Coronary artery (tissue), 2 donors: ENCODE data around the gene RANBP2.

Experiments used
- DNase-seq: peaks from one replicate; pipeline ENCODE4 v3.0.0-alpha.2; 2017; ENCODE audit warnings: low spot score
- H3K27ac ChIP-seq, 2 donors: fragments of 200-600 bp; sonication (generic); one replicate each; pipeline ENCODE4 v1.5.1; 2016 to 2019
- H3K4me3 ChIP-seq: fragments of 200-600 bp; sonication (generic); 2 replicates; pipeline ENCODE4 v1.5.1; 2016; ENCODE audit warnings: mild to moderate bottlenecking, moderate library complexity
- CTCF ChIP-seq: fragments of 200-600 bp; sonication (generic); IDR thresholded peaks from one replicate; pipeline ENCODE4 v1.5.1; 2019; ENCODE audit warnings: antibody characterized with exemption

RANBP2 gene

DNA sequence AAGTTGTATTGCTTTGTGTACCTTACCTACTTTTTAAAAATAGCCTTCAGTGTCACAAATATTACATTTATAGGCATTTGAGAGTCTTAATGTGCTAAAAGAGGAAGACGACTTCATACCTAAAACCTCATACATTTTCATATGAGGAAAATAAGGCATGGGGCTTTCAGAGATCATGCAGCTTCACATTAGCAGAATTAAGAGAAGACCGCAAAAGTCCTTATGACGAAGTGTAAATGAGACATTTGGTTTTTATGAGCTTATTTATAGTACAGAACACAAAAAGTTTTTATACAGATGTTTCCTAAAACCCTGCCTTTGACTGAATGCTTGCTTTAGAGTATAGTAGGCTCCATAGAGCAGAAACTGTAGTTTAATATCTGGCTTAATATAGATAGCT, 57.2 kb downstream of the RANBP2 start:
- Histone ChIP-seq H3K4me3 (no peak overlapping the region), H3K27ac (no peak overlapping the region)
- DNase-seq: no peak
- TF ChIP-seq CTCF: no peak

DNA sequence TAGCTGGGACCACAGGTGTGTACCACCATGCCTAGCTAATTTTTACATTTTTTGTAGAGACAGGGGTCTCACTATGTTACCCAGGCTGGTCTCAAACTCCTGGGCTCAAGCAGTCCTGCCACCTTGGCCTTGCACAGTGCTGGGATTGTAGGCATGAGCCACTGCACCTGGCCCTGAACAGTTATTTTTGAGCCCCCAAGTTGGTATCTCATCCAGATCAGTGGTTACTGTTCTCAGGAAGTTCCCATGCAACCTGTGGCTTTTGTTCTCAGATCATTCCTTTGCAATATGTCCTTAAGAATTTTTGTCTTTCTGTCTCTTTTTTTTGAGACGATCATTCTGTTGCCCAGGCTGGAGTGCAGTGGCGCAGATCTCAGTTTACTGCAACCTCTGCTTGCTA, 59.6 kb downstream of the RANBP2 start:
- Histone ChIP-seq H3K27ac (no peak overlapping the region), H3K4me3 (no peak overlapping the region)
- DNase-seq: no peak
- TF ChIP-seq CTCF: no peak

DNA sequence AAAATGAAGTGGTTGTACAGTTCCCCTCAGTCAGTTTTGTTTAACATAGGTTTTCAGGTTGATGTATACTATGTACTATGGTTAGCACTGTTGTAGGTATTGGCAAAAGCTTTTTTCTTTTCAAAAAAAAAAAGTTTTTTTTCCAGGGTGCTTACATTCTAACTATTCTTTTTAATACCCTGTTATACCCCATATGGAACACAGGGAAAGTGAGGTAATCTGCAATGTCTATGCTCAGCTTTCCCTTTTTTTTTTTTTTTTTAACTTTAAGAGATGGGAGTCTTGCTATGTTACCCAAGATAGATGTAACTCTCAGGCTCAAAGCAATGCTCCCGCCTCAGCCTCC, 66.7 kb downstream of the RANBP2 start:
- DNase-seq: no peak
- TF ChIP-seq CTCF: no peak
- Histone ChIP-seq H3K27ac (peak overlapping the region in 1 of 2 donors; percentile 70), H3K4me3 (peak overlapping the region; percentile 82)

DNA sequence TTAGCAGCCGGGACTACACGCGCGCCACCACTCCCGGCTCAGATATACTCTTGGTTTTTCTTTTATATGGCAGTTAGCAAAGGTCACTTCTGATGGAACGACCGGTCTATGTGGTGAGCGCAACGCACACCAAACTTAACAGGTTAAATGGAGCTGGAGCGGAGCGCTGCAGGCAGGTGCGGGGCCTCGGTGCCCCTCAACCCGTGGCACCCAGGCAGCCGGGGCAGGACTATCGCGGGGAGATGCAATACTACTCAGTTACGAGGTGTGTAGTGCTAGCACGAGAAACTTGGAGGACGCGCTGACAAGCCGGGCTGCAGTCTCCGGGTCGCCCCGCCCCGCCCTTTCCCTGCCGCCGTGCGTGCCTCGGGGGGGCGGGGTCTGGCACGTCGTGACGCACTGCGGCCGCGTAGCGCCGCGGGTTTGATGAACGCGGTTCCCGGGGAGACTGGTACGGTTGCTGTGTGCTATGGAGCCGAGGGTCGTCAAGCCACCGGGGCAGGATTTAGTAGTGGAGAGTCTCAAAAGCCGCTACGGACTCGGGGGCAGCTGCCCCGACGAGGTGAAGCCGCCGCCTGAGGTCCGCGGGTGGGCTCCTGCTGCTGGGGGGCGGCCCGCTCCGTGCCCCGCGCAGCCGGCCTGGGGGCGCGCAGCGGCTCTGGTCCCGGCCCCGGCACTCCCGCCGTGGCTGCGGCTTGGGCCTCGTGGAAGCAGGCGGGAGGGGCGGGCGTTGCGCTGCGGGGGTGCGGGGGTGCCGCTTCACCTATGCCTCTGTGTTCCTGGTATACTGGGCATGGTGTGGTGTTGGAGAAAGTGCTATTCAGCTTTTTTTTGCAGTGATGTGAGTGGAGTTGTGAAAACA, 67.3 kb downstream of the RANBP2 start, which contains the start of gene CCDC138:
CCDC138 (plus strand) TSS at position 418 of the 862 bp plus-strand sequence; CDS start at position 470, 52 bp downstream.
- no peak for TF ChIP-seq CTCF
- DNase-seq: peak; percentile 86
- Histone ChIP-seq H3K4me3 (peak within 1 kb of the TSS; percentile 82), H3K27ac (peak within 1 kb of the TSS; percentile 40 to 70)

- H3K27ac ChIP-seq: peak overlapping the region in 1 of 2 donors; percentile 40
- TF ChIP-seq CTCF: no peak
- DNase-seq: no peak
- peak overlapping the region; percentile 82 for H3K4me3 ChIP-seq
These were observed 67.9 kb downstream of the RANBP2 start for GRCh38 chr2:108787216-108787541.

- DNase-seq: no peak
- TF ChIP-seq CTCF: no peak
- H3K4me3 ChIP-seq: no peak overlapping the region
- H3K27ac ChIP-seq: no peak overlapping the region
These were observed 83.9 kb downstream of the RANBP2 start for GRCh38 chr2:108803045-108803736.

- Histone ChIP-seq H3K27ac (no peak overlapping the region), H3K4me3 (no peak overlapping the region)
- no peak for DNase-seq
- TF ChIP-seq CTCF: no peak
These were observed 85.8 kb downstream of the RANBP2 start for GRCh38 chr2:108805032-108805431.
